CD4-positive, alpha-beta T cell (primary cell): ENCODE results near the gene LDB2. TPM values are rescaled to one million over a fixed set of nuclear protein-coding genes. Genes with fewer than 3 reads are reported as not detected.

Experiments
- ATAC-seq: fragments of 200-7000 bp; cut with Tn5 transposase; one replicate; pipeline ENCODE4 v1.10.0; 2022; ENCODE audit warnings: mild to moderate bottlenecking; ENCODE audit not compliant: poor library complexity
- CTCF ChIA-PET: fragments of 350-600 bp; sonication (Branson Sonifier 250); formaldehyde crosslinking; loops from one replicate; lab custom pipeline; 2021; ENCODE audit warnings: antibody characterized with exemption, inconsistent platforms; lab: Charles Lee
- POLR2A ChIA-PET: fragments of 350-600 bp; sonication (Branson Sonifier 250); formaldehyde crosslinking; loops from one replicate; lab custom pipeline; 2021; ENCODE audit warnings: antibody characterized with exemption, inconsistent platforms; lab: Charles Lee
- DNase-seq, 14 experiments: peaks; one replicate each; pipeline ENCODE4 v3.0.0-alpha.2; 2013 to 2020; ENCODE audit warnings: mixed read lengths in 2 of 14
- H3K27ac ChIP-seq, 2 donors: one replicate each; pipeline versions ENCODE4 v1.5.1 to v1.7.0; 2013; ENCODE audit warnings: low read length in 2 of 2, low read depth in 1 of 2, mild to moderate bottlenecking in 1 of 2
- H3K27me3 ChIP-seq, 2 experiments: 1 replicate in 1 of 2; 2 replicates in 1 of 2; pipeline versions ENCODE4 v1.6.1 to v1.7.0; 2013; ENCODE audit warnings: low read length in 2 of 2, control low read depth in 1 of 2, mild to moderate bottlenecking in 1 of 2, moderate library complexity in 1 of 2; ENCODE audit not compliant: insufficient read depth in 2 of 2, control insufficient read depth in 1 of 2
- H3K36me3 ChIP-seq: one replicate; pipeline ENCODE4 v1.6.1; 2013; ENCODE audit warnings: low read length, control low read depth; ENCODE audit not compliant: insufficient read depth
- H3K4me1 ChIP-seq: one replicate; pipeline ENCODE4 v1.6.1; 2013; ENCODE audit warnings: low read length, control low read depth; ENCODE audit not compliant: insufficient read depth
- H3K4me3 ChIP-seq: one replicate; pipeline ENCODE4 v1.5.1; 2013; ENCODE audit warnings: mild to moderate bottlenecking, low read length, moderate library complexity
- H3K9me3 ChIP-seq, 2 experiments: 1 replicate in 1 of 2; 2 replicates in 1 of 2; pipeline versions ENCODE4 v1.6.1 to v1.7.0; 2013; ENCODE audit warnings: low read length in 2 of 2, mild to moderate bottlenecking in 2 of 2, control low read depth in 1 of 2, moderate library complexity in 1 of 2; ENCODE audit not compliant: control insufficient read depth in 1 of 2, insufficient read depth in 1 of 2
- H3K27ac Mint-ChIP-seq: one replicate; pipeline ENCODE4 v1.8.0; 2020; ENCODE audit warnings: mixed read lengths
- H3K27me3 Mint-ChIP-seq: one replicate; pipeline ENCODE4 v1.8.0; 2021; ENCODE audit warnings: mixed read lengths
- H3K36me3 Mint-ChIP-seq: one replicate; pipeline ENCODE4 v1.8.0; 2021; ENCODE audit warnings: low read depth, mixed read lengths
- H3K4me1 Mint-ChIP-seq: one replicate; pipeline ENCODE4 v1.8.0; 2021; ENCODE audit warnings: low read depth, mixed read lengths
- H3K4me3 Mint-ChIP-seq: one replicate; pipeline ENCODE4 v1.8.0; 2020; ENCODE audit warnings: mild to moderate bottlenecking, mixed read lengths
- H3K9me3 Mint-ChIP-seq: one replicate; pipeline ENCODE4 v1.8.0; 2020; ENCODE audit warnings: mixed read lengths
- CTCF ChIP-seq: fragments of 200-600 bp; IDR thresholded peaks from one replicate; pipeline ENCODE4 v1.8.0; 2022; ENCODE audit warnings: antibody characterized with exemption, mild to moderate bottlenecking
- intact Hi-C, 2 experiments: fragments of 100-400 bp; cut with DNase I in 1 of 2; cut with micrococcal nuclease in 1 of 2; formaldehyde crosslinking; loops; one replicate each; pipeline versions ENCODE4 v1.15.1 to v1.9.0; 2023 to 2025; cut with DNase I, micrococcal nuclease
- total RNA-seq, 174 experiments: library from RNA in 2 of 174; stranded (reverse) in 2 of 174; gene quantifications; one replicate each; pipeline ENCODE4 v1.2.3 and lab custom pipeline; 2021 to 2026

Gene LDB2
- total RNA-seq, 2 experiments from 2014 or later = not detected

- no peaks in the 10 kb centered on the region for H3K4me1 Mint-ChIP-seq
- H3K36me3 Mint-ChIP-seq = no peaks in the 10 kb centered on the region
- ChIA-PET CTCF (no interaction called here), POLR2A (no interaction called here)
- DNase-seq (no peak), ATAC-seq (no peak)
- H3K9me3 Mint-ChIP-seq = peaks cover 2% of the 10 kb centered on the region
- Histone ChIP-seq H3K27ac (no peak overlapping the region), H3K36me3 (no peaks in the 10 kb centered on the region), H3K9me3 (peaks cover 0 to 6% of the 10 kb centered on the region in 2 experiments), H3K4me1 (no peaks in the 10 kb centered on the region), H3K4me3 (no peak overlapping the region), H3K27me3 (no peaks in the 10 kb centered on the region)
- no peak for TF ChIP-seq CTCF
- H3K27ac Mint-ChIP-seq = no peak overlapping the region
- intact Hi-C loops = no loop called here
- H3K27me3 Mint-ChIP-seq = peaks cover 5% of the 10 kb centered on the region
- no peak overlapping the region for H3K4me3 Mint-ChIP-seq
These were observed 237.8 kb downstream of the LDB2 start for GRCh38 chr4:16660656-16661055.

GRCh38 chr4:16659694-16660093 lies 238.8 kb downstream of the LDB2 start:
- Histone ChIP-seq H3K4me1 (no peaks in the 10 kb centered on the region), H3K36me3 (no peaks in the 10 kb centered on the region), H3K9me3 (peaks cover 0 to 6% of the 10 kb centered on the region in 2 experiments), H3K4me3 (no peak overlapping the region), H3K27ac (no peak overlapping the region), H3K27me3 (no peaks in the 10 kb centered on the region)
- intact Hi-C loops = no loop called here
- CTCF ChIA-PET = no interaction called here
- no peak overlapping the region for H3K4me3 Mint-ChIP-seq
- H3K27ac Mint-ChIP-seq = no peak overlapping the region
- no peaks in the 10 kb centered on the region for H3K4me1 Mint-ChIP-seq
- ATAC-seq (no peak), DNase-seq (no peak)
- no peak for TF ChIP-seq CTCF
- H3K27me3 Mint-ChIP-seq = peaks cover 5% of the 10 kb centered on the region
- H3K36me3 Mint-ChIP-seq = no peaks in the 10 kb centered on the region
- POLR2A ChIA-PET = no interaction called here
- peaks cover 2% of the 10 kb centered on the region for H3K9me3 Mint-ChIP-seq

- Histone ChIP-seq H3K4me3 (no peak overlapping the region), H3K9me3 (peaks cover 0 to 6% of the 10 kb centered on the region in 2 experiments), H3K27ac (no peak overlapping the region), H3K36me3 (no peaks in the 10 kb centered on the region), H3K4me1 (no peaks in the 10 kb centered on the region), H3K27me3 (no peaks in the 10 kb centered on the region)
- POLR2A ChIA-PET = no interaction called here
- Mint-ChIP-seq H3K4me3 (no peak overlapping the region), H3K36me3 (no peaks in the 10 kb centered on the region), H3K4me1 (no peaks in the 10 kb centered on the region), H3K9me3 (peaks cover 2% of the 10 kb centered on the region), H3K27ac (no peak overlapping the region), H3K27me3 (peaks cover 5% of the 10 kb centered on the region)
- no peak for ATAC-seq
- intact Hi-C loops = no loop called here
- DNase-seq = no peak
- no peak for TF ChIP-seq CTCF
- CTCF ChIA-PET = no interaction called here
These were observed 239.4 kb downstream of the LDB2 start for GRCh38 chr4:16659079-16659478.
